Transverse colon (tissue), 1 donor: ENCODE results near the gene EPHB2.

ENCODE experiments used
- EP300 ChIP-seq: sonication (generic); formaldehyde crosslinking; IDR thresholded peaks from one replicate; pipeline ENCODE4 v1.6.1; 2017; ENCODE audit warnings: antibody characterized with exemption, low read depth
- POLR2A ChIP-seq: fragments of 450-650 bp; IDR thresholded peaks from one replicate; pipeline ENCODE4 v1.6.1; 2016; ENCODE audit warnings: antibody characterized with exemption, mild to moderate bottlenecking, moderate library complexity

DNA sequence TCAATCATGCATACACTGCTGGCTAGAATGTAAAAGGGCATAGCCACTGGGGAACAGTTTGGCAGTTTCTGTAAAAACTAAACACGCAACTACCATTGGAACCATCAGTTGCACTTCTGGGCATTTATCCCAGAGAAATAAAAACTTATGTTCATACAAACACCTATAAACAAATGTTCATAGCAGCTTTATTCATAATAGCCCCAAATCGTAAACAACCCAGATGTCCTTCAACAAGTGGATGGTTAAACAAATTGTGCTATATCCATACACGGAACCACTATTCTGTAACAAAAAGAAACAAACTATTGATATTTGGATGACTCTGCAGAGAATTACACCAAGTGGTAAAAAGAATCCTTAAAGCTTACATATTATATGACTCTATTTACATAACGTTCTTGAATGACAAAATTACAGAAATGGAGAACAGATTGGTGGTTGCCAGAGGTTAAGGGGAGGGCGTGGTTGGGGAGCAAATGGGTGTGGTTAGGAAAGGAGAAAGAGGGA, 239.2 kb downstream of the EPHB2 start:
- TF ChIP-seq EP300 = no peak
- TF ChIP-seq POLR2A = no peak
